Esophagus squamous epithelium (tissue), 5 donors: ENCODE data around the gene ECHS1. TPM values are rescaled to one million over a fixed set of nuclear protein-coding genes. Genes with fewer than 3 reads are reported as not detected.

Source experiments
- DNase-seq: peaks from one replicate; lab custom pipeline; 2025; lab: John Stamatoyannopoulos, UW
- H3K27ac ChIP-seq, 4 donors: fragments of 200-600 bp; sonication (generic); one replicate each; pipeline ENCODE4 v1.5.1; 2016 to 2019; ENCODE audit warnings: mild to moderate bottlenecking in 1 of 4
- H3K27me3 ChIP-seq, 4 donors: fragments of 200-600 bp; sonication (generic); 1 replicate in 3 of 4; 2 replicates in 1 of 4; pipeline versions ENCODE4 v1.5.1 to v1.6.0; 2017 to 2021; ENCODE audit warnings: antibody characterized with exemption in 1 of 4
- H3K36me3 ChIP-seq, 3 donors: fragments of 200-600 bp; sonication (generic); one replicate each; pipeline ENCODE4 v1.5.1; 2016 to 2019
- H3K4me1 ChIP-seq, 3 donors: fragments of 200-600 bp; sonication (generic); one replicate each; pipeline ENCODE4 v1.5.1; 2017 to 2019
- H3K4me3 ChIP-seq, 4 donors: fragments of 200-600 bp; sonication (generic); 1 replicate in 3 of 4; 2 replicates in 1 of 4; pipeline ENCODE4 v1.5.1; 2016 to 2019; ENCODE audit warnings: mild to moderate bottlenecking in 2 of 4, moderate library complexity in 1 of 4
- H3K9me3 ChIP-seq, 3 donors: fragments of 200-600 bp; sonication (generic); one replicate each; pipeline ENCODE4 v1.5.1; 2016 to 2019
- CTCF ChIP-seq, 6 experiments: fragments of 450-650 bp in 4 of 6; fragments of 200-600 bp in 2 of 6; sonication (generic) in 2 of 6; IDR thresholded peaks; one replicate each; pipeline ENCODE4 v1.5.1; 2016 to 2019; ENCODE audit warnings: antibody characterized with exemption in 6 of 6, mild to moderate bottlenecking in 4 of 6, moderate library complexity in 4 of 6
- POLR2A ChIP-seq, 4 donors: fragments of 450-650 bp; IDR thresholded peaks; one replicate each; pipeline ENCODE4 v1.6.1; 2017; ENCODE audit warnings: antibody characterized with exemption in 4 of 4, mild to moderate bottlenecking in 4 of 4, moderate library complexity in 3 of 4
- WGBS, 2 donors: methylation state at CpG; one replicate each; pipeline ENCODE4 v1.1.5; 2018; 5-methylcytosine and 5-hydroxymethylcytosine counted together
- intact Hi-C: fragments of 100-400 bp; cut with DNase I; formaldehyde crosslinking; loops from one replicate; pipeline ENCODE4 v1.15.0; 2022
- total RNA-seq, 4 donors: library from RNA; depleted of rRNA; stranded (reverse); fragments of >200 nt; gene quantifications; one replicate each; pipeline ENCODE4 v1.1.0, GENCODE V29; 2016
- donor health status: DM: yes; HTN: yes; CAD: no.

The ECHS1 gene
- total RNA-seq, 4 donors from 2014 or later: 75.0 to 115 (median 99.2) TPM

GRCh38 chr10:133349160-133349568, 24.0 kb downstream of the ECHS1 start:
- no peak overlapping the region for H3K27ac ChIP-seq
- H3K4me1 ChIP-seq: peaks cover 0 to 7% (median 0%) of the 10 kb centered on the region in 3 donors
- DNase-seq: no peak
- H3K36me3 ChIP-seq: no peaks in the 10 kb centered on the region
- no peak overlapping the region for H3K4me3 ChIP-seq
- intact Hi-C loops: no loop called here
- TF ChIP-seq POLR2A (IDR thresholded peaks at IDR 0.05) (no peak), CTCF (IDR thresholded peaks at IDR 0.05) (no peak)
- H3K9me3 ChIP-seq: no peaks in the 10 kb centered on the region
- peaks cover 0 to 73% (median 0%) of the 10 kb centered on the region in 4 donors for H3K27me3 ChIP-seq
- WGBS, 2 donors: 74% methylated on average over 7 to 8 of the region's 8 CpGs

GRCh38 chr10:133347710-133348517, 25.2 kb downstream of the ECHS1 start:
- intact Hi-C loops: no loop called here
- no peak for TF ChIP-seq CTCF (IDR thresholded peaks at IDR 0.05)
- no peak for TF ChIP-seq POLR2A (IDR thresholded peaks at IDR 0.05)
- no peak for DNase-seq
- WGBS, 2 donors: 27 to 32% methylated on average over 3 to 8 of the region's 16 CpGs
- Histone ChIP-seq H3K36me3 (no peaks in the 10 kb centered on the region), H3K27ac (no peak overlapping the region), H3K27me3 (peaks cover 0 to 84% (median 0%) of the 10 kb centered on the region in 4 donors), H3K4me3 (no peak overlapping the region), H3K9me3 (no peaks in the 10 kb centered on the region), H3K4me1 (peaks cover 0 to 7% (median 0%) of the 10 kb centered on the region in 3 donors)

- H3K4me3 ChIP-seq: no peak overlapping the region
- no peak overlapping the region for H3K27ac ChIP-seq
- H3K27me3 ChIP-seq: peaks cover 0 to 94% (median 0%) of the 10 kb centered on the region in 4 donors
- WGBS, 2 donors: 41% methylated on average over 11 of the region's 11 CpGs
- TF ChIP-seq POLR2A (IDR thresholded peaks at IDR 0.05) (no peak), CTCF (IDR thresholded peaks at IDR 0.05) (no peak)
- peaks cover 0 to 7% (median 0%) of the 10 kb centered on the region in 3 donors for H3K4me1 ChIP-seq
- H3K9me3 ChIP-seq: no peaks in the 10 kb centered on the region
- intact Hi-C loops: no loop called here
- DNase-seq: no peak
- H3K36me3 ChIP-seq: no peaks in the 10 kb centered on the region
Observed at GRCh38 chr10:133346413-133346812, 26.7 kb downstream of the ECHS1 start.

GRCh38 chr10:133344236-133344635, 28.9 kb downstream of the ECHS1 start:
- Histone ChIP-seq H3K4me1 (peaks cover 0 to 7% (median 0%) of the 10 kb centered on the region in 3 donors), H3K27me3 (peaks cover 0 to 96% (median 0%) of the 10 kb centered on the region in 4 donors), H3K4me3 (no peak overlapping the region), H3K9me3 (no peaks in the 10 kb centered on the region), H3K36me3 (no peaks in the 10 kb centered on the region), H3K27ac (no peak overlapping the region)
- TF ChIP-seq CTCF (IDR thresholded peaks at IDR 0.05) (no peak), POLR2A (IDR thresholded peaks at IDR 0.05) (no peak)
- 49 to 64% methylated on average over 5 of the region's 5 CpGs for WGBS, 2 donors
- intact Hi-C loops: no loop called here
- no peak for DNase-seq

- intact Hi-C loops: no loop called here
- no peak for DNase-seq
- 60 to 63% methylated on average over 9 of the region's 9 CpGs for WGBS, 2 donors
- TF ChIP-seq CTCF (IDR thresholded peaks at IDR 0.05) (no peak), POLR2A (IDR thresholded peaks at IDR 0.05) (no peak)
- Histone ChIP-seq H3K36me3 (no peaks in the 10 kb centered on the region), H3K4me3 (no peak overlapping the region), H3K9me3 (no peaks in the 10 kb centered on the region), H3K27ac (no peak overlapping the region), H3K27me3 (peaks cover 0 to 98% (median 0%) of the 10 kb centered on the region in 4 donors), H3K4me1 (peaks cover 0 to 7% (median 0%) of the 10 kb centered on the region in 3 donors)
Observed at GRCh38 chr10:133343558-133343957, 29.6 kb downstream of the ECHS1 start.
